ENCODE results near the gene POMT2.

Gene POMT2

GRCh38 chr14:77228056-77228455 lies 92.6 kb downstream of the POMT2 start:
- no peak for DNase-seq

GRCh38 chr14:77225892-77226557 lies 94.7 kb downstream of the POMT2 start:
- no peak for DNase-seq

GRCh38 chr14:77225254-77225653 lies 95.4 kb downstream of the POMT2 start:
- no peak for DNase-seq

All from activated T-cell treated with anti-CD3 and anti-CD28 coated beads, Interleukin-2, amount 50 U/mL, for 1 hour (primary cell).